Measurements from ENCODE around the gene AGPAT3.
A peak's percentile ranks its signal among the peaks of the same experiment; 100 is the strongest.
"Not testable (repeated sequence)": the region's sequence is repeated elsewhere in the genome, so short reads cannot be mapped to it uniquely, and the experiment has no call there.

AGPAT3 gene

DNA sequence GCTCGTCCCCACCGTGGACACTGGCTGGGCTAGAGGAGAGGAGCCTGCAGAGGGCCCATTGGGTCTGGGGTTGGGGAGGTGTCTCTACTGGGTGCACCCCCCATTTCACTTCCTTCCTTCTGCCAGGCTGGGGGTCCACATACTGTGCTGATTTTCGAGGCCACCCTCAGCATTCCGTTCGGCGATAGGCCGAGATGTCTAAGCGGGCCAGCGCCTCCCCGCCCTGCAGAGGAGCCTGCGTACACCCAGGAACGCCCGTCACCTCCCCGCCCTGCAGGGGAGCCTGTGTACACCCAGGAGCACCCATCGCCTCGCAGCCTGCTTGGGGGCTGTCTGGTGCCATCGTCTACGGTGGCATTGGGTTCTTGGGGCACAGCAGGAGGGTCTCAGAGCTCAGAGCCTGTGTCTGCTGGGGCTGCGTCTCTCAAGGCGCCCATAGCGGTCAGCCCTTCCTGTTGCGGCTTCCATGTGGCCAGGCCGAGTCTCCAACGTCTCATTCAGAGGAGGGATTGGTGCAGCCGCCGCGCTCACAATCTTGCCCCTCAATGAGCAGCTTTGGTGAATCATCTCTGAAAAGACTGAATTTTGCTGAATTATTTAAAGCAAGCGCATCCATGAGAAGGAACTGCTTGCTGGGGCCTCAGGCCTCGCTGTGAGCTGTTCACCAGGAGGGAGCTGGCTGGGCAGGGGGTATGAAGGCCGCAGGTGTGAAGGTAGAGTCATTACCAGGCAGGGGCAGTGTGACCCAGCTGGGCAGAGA is 30.7 kb upstream of the AGPAT3 start:
- DNase-seq (ENCODE audit: low spot score) = no peak

DNA sequence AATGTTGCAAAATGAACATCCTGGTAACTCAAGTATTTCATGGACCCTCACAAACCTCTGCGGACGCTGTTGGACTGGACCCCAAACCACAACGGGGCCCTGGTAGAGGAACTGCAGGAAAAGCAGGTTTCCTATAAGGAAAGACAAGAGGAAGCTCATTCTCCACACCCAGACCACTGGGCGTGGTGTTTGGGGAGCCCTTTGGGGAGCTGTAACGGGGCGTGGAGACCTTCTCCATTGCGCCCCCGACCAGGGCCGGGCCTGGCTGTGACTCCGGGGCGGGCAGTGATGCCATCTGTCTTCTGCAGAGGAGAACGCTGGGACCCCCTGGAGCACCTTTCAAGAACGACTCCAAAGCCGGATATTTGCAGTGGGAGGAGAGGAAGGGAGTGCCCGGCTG is 30.0 kb upstream of the AGPAT3 start:
- no peak for DNase-seq (ENCODE audit: low spot score)

DNA sequence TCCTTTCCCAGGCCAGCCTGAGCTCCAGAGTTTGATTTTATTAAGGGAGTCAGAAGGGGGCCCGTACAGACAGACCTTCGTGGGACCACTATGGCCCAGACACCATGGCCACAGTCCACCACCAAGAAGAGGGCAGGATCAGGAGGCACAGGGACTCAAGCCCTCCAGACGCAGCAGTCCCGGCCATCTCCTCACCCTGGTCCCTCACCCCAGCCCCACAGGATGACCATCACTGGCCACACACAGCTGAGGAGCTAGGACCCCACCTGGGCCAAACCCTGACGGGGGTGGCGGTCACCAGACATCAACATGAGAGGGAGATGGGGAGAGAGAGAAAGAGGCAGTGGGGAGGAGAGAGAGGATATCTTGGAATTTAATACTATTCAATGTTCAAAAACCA is 29.2 kb upstream of the AGPAT3 start:
- DNase-seq (ENCODE audit: low spot score) = no peak

DNA sequence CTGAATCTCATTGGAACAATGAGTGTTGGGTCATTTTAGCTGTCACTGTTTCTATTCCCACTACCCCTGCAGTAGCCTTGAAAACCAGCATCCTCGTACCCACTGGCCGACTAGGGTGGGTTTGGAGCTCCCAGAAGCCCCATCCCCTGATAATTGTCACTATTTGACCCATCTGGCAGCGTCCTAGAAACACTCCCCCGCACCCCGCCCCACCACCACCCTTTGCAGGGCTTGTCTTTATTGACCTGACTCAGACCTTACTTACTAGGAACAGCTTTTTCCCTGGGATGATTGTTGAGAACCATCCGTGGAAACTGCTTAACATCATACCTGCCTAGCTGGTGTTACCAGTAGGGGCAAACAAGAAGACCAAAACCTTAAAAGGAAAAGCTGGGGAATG is 28.4 kb upstream of the AGPAT3 start:
- no peak for DNase-seq (ENCODE audit: low spot score)

DNA sequence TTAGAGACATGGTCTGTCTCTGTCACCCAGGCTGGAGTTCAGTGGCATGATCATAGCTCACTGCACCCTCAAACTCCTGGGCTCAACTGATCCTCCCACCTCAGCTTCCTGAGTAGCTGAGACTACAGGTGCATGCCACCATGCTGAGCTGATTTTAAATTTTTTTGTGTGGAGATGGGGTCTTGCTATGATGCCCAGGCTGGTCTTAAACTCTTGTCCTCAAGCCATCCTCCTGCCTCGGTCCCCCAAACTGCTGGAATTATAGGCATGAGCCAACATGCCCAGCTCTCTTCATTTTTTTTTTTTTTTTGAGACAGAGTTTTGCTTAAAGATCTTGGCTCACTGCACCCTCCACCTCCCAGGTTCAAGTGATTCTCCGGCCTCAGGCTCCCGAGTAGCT is 24.8 kb upstream of the AGPAT3 start:
- DNase-seq (ENCODE audit: low spot score) = no peak

DNA sequence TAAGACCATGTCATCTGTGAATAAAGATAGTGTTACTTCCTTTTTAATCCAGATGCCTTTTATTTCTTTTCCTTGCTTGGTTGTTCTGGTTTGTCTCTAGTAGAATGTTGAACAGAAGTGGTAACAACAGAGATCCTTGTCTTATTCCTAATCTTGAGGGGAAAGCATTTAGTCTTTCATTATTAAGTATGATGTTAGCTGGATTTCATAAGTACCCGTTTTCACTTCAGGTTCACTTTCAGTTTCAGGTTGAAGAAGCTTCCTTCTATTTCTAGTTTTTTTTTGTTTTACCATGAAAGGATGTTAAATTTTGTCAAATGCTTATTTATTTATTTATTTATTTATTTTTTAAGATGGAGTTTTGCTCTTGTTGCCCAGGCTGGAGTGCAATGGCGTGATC is 22.3 kb upstream of the AGPAT3 start:
- no peak for DNase-seq (ENCODE audit: low spot score)

DNA sequence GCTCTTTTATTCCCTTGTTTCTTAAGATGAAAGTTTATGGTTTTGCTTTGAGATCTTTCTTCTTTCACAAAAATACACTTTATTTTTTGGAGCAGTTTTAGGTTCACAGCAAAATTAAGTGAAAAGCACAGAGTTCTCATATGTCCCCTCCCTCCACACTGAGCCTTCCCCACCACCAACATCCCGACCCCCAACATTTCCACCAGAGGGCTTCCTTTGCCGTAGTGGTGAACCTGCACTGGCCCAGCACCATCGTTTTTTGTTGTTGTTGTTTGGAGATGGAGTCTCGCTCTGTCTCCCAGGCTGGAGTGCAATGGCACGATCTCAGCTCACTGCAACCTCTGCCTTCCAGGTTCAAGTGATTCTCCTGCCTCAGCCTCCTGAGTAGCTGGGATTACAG is 20.1 kb upstream of the AGPAT3 start:
- DNase-seq (ENCODE audit: low spot score) = not testable (repeated sequence)

DNA sequence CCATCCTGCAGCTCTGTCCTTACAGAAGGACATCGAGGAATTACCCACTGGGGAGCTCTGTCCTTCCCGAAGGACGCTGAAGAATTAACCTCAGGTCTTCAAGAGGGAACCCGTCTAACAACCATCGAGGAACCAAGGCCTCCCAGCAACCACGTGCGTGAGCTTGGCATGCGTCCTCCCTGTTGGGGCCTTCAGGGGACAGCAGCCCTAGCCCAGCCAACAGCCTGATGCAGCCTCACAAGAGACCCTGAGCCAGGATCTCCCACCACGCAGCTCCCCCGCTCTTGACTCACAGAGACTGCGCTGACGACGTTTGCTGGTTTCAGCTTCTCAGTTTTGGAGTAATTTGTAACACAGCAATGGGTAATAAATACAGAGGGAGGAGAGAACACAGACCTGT is 19.6 kb upstream of the AGPAT3 start:
- DNase-seq (ENCODE audit: low spot score) = no peak

DNA sequence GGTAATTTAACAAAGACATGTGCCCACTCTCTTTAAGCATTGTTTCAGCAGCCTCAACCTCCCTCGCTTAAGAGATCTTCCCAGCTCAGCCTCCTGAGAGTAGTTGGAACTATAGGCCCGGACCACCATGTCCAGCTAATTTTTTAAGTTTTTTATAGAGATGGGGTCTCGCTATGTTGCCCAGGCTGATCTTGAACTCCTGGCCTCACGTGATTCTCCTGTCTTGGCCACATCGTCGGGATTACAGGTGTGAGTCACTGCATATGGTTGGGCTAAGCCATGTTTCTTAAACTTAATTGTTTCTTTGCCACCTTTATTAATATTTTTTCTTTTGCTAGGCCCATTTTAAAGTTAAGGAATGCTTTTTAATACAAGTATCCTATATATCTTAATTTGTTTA is 18.6 kb upstream of the AGPAT3 start:
- DNase-seq (ENCODE audit: low spot score) = no peak

DNA sequence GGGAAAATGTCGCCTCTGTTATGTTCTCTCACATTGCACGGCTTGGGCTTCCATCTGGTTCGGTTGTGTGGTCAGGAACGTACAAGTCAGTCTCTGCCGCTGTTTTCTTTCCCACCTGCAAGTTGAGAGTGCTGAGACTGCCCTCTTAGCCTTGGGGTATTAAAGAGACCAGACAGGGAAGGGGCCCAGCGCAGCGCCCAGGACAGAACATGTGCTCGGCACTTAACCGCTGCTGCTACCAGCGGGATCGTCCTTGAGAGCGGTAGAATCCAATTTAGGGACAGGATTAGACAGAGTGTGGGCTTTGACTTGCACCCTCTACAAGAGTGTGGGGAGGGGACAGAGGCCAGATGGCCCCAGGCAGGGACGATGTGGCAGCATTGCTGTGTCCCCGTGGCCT is 17.7 kb upstream of the AGPAT3 start:
- no peak for DNase-seq (ENCODE audit: low spot score)

DNA sequence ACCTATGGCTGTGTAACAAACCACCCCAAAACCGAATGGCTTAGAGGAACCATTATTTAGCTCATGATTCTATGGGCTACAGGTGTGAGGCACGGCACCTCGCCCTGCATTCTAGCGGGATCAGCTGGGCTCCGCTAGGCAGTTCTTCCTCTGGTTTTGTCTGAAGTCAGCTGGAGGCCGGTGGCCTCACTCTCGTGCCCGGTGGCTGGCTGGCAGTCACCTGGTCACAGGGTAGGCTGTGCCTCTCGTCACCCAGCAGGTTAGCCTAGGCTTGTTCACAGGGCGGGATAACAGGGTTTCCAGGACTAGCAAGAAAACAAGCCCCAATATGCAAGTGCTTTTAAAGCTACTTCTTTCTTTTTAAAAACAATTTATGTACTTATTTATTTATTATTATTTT is 16.3 kb upstream of the AGPAT3 start:
- no peak for DNase-seq (ENCODE audit: low spot score)

DNA sequence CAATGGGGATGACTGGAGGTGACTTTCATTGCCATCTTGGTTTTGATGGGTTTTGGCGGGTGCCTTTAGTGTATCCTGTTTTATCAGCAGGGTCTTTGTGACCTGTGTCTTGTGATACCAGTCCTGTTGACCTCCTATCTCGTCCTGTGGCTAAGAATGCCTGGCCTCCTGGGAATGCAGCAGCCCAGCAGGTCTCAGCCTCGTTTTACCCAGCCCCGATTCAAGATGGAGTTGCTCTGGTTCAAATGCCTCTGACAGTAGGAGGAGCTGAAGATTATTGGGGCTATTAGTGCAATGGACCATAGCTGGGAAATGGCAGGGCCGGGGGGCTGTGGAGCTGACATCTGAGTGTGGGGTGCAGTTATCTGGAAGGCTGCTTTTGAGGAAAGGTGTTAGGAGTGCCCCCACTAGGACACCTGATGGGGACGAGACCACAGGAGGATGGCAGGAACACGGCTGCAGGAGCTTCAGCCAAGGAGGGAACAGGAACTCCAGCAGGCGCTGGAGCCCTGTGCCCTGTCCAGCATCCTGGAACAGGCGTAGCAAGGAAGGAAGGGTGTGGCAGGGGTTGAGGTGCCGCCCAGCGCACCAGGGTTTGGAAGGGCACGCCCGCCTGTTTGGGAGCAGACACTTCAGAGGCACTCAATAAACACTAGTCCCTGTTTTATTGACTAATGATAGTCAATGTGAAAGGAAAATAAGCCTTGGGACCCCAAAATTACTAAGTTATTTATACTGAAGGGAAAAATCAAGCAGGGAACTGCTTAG is 15.3 kb upstream of the AGPAT3 start:
- peak; percentile 60 for DNase-seq (ENCODE audit: low spot score)

DNA sequence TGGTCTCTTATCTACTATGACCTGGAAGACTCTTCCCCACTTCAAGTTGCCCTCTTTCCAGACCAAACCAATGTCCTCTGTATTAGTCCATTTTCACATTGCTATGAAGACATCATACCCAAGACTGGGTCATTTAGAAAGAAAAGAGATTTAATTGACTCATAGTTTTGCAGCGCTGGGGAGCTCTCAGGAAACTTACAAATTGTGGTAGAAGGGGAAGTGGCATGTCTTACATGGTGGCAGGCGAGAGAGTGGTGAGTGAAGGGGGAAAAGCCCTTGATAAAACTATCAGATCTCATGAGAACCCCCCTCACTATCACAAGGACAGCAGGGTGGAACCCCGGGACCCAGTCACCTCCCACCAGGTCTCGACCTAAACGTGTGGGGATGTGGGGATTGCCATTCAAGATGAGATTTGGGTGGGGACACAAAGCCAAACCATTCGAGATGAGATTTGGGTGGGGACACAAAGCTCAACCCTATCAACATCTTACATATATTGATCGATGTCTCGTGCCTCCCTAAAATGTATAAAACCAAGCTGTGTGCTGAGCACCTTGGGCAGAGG is 14.2 kb upstream of the AGPAT3 start:
- DNase-seq (ENCODE audit: low spot score) = no peak

DNA sequence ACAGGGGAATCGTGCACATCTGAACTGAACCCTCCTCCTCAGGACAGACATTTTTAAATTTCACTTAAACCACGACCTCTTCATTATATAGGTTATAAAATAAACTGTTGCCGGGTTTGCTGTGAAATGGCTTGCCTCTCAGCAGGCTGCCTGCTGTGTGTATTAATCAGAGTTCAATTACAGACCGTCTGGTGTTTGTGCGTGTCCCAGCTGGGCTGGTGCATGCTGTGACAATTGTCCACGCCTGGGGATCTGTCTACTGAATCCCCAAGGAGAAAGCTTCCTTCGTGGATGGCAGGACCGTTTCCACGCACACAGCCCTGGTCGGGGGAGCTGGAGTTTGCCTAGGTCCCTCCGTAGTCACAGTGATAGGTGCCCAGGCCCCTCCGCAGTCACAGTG is 13.4 kb upstream of the AGPAT3 start:
- no peak for DNase-seq (ENCODE audit: low spot score)

DNA sequence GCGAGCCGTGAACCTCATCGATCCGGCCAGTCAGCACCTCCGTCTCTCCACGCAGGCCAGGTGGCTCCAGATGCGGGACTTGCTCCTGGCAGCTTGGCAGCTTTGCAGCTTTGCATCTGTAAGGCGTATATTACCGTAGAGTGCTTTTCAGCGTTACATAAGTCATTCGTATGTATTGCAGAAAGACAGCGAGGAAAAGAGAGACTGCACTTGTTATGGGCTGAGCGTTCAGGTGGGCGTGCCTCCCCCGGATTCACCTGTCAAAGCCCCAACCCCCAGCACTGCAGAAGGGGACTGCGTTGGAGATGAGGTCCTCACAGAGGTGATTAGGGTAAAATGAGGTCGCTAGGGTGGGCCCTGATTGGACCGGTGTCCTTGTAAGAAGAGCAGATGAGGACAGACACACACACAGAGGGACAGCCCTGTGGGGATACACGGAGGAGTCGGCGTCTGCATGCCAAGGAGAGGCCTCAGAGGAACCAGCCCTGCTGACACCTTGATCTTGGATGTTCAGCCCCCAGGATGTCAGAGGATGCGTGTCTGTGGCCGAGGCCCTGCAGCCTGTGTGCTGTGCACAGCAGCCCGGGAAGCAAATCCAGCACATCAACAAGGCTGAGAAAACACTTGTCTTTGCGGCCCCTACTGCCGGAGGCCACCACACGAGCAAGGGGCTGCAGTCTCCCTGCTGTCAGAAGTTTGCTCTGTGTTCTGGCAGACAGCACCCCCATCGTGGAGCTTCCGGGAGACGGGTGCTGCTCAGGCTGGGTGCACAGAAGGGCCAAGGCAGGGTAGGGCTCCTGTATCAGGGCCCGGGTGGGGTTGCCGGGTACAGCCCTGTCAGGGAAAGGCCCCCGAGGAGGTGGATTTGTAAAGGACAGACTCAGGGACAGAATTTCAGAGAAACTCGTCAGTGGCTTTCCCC is 10.9 kb upstream of the AGPAT3 start:
- no peak for DNase-seq (ENCODE audit: low spot score)

DNA sequence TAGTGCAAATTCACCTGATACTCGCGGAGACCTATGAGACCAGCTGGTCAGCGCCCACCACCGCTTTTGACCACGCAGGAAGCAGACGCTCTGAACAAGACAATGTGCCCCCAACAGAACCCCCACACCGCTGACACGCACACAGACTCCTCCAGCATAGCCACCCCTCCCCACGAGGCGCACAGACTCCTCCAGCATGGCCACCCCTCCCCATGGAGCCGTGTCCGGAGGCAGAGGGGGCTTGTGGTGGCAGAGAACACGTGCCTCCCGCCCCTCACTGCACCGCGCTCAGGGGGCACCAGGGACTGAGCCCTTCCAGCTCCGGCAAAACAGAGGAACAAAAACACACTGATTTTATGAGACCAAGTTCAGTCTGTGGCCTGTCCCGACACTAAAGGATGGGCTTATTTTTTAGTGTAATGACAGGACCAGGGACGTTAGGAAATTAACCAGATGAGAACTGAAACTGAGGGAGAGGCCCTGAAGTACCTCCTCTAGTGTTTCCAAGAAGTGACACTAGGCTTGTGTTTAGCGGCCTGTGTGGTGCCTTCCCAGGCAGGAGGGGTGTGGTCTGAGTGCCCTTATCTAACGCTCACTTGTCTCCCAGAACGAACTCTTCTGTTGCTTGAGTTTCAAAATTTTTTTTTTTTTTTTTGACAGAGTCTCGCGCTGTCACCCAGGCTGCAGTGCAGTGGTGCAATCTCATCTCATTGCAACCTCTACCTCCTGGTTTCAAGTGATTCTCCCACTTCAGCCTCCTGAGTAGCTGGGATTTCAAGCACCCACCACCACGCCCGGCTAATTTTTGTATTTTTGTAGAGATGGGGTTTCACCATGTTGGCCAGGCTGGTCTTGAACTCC is 10.0 kb upstream of the AGPAT3 start:
- peak; percentile 86 for DNase-seq (ENCODE audit: low spot score)

DNA sequence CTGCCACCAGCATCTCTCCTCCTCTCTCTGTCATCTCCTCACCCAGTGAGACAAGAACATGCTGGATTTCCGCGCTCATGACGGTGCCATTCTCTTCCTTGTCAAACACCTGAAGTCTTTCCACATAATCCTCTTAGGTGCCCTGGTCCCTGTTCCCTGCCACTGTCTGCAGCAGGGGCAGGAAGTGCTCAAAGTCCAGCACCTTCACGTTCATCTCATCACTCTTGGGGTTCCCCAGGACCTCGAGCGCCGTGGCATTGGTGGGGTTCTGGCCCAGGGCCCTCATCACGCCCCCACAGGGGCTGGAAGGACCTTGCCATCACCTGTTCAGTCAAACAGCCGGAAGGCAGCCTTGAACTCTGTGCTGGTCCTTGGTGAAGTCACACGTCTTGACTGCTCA is 9.1 kb upstream of the AGPAT3 start:
- no peak for DNase-seq (ENCODE audit: low spot score)

DNA sequence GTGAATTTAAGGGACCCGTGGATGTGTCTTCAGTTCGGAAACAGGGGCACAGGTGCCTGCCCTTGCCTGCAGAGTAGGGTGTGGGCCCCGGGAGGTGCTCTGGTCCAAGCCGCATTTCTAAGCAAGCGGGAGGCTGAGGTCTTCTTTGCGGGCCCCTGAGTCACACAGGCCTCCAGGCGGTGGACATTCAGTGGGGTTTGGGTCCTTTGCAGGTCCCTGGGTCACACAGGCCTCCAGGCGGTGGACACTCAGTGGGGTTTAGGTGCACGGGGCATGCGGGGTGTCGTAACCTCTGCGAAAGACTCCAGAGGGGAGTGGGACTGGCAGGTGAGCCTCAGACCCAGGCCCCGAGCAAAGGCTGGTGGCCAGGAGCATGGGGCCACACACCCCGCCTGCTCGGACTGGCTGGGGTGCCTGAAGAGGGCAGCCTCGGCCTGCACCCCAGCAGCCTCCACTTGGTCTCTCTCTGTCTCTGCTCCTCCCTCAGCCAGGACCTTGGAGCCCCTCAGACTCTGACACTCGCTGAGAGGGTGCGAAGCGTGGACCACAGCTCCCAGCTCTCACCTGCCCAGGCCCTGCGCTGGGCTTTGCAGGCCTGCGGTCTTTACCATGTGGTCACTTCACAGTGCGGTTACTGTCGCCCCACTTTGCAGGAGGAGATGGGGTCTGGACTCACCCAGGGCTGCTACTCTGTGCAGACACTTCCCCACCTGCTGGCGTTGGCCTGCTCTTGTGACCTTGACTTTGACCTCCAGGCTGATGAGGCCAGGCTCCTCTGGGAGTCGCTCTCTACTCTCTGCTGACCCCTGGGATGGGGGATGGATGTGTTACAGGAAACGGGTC is 6.0 kb upstream of the AGPAT3 start:
- DNase-seq (ENCODE audit: low spot score) = peak; percentile 18

DNA sequence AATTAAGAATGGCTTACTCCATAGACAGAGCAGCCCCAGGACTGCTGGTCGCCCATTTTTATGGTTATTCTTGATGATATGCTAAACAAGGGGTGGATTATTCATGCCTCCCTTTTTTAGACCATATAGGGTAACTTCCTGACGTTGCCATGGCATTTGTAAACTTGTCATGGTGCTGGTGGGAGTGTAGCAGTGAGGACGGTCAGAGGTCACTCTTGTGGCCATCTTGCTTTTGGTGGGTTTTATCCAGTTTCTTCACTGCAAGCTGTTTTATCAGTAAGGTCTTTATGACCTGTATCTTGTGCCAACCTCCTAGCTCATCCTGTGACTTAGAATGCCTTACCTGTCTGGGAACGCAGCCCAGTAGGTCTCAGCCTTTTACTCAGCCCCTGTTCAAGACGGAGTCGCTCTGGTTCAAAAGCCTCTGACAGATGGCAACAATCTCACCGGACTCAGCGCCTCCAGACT is 5.2 kb upstream of the AGPAT3 start:
- DNase-seq (ENCODE audit: low spot score) = peak; percentile 6

DNA sequence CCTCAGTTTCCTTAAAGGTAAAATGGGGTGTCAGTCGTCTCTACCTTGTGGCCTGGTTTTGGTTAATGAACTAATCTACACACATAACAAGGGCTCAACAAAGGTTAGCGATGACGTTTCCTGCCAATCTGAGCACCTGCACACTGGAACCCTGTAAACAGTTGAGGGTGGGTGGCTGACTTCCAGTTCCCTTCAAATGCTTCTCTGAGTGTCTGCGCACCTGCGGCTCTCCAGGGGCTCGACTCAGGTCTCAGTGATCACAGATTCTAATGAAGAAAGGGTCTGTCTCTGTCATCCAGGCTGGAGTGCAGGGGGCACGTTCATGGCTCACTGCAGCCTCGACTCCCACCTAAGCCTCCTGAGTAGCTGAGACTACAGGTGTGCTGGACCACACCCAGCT is 3.3 kb upstream of the AGPAT3 start:
- peak; percentile 9 for DNase-seq (ENCODE audit: low spot score)

Measured in hematopoietic multipotent progenitor cell treated with erythropoietin and hydrocortisone succinate and interleukin-3 and kit ligand, for 17 days (in vitro differentiated cells).